Transverse colon (tissue), 4 donors: ENCODE results near the gene DCPS.

Source experiments
- CTCF ChIP-seq, 5 experiments: fragments of 200-600 bp in 3 of 5; fragments of 450-650 bp in 2 of 5; sonication (generic) in 3 of 5; IDR thresholded peaks; 1 replicate in 2 of 5; 2 replicates in 3 of 5; pipeline ENCODE4 v1.5.1; 2016 to 2017; ENCODE audit warnings: antibody characterized with exemption in 5 of 5, inconsistent platforms in 3 of 5, mild to moderate bottlenecking in 2 of 5, moderate library complexity in 1 of 5
- EP300 ChIP-seq: sonication (generic); formaldehyde crosslinking; IDR thresholded peaks from one replicate; pipeline ENCODE4 v1.6.1; 2017; ENCODE audit warnings: antibody characterized with exemption, low read depth
- POLR2AphosphoS5 ChIP-seq, 3 donors: sonication (generic); formaldehyde crosslinking; IDR thresholded peaks; one replicate each; pipeline ENCODE4 v1.6.1; 2016; ENCODE audit warnings: antibody characterized with exemption in 3 of 3

- TF ChIP-seq CTCF (IDR thresholded peaks at IDR 0.05), result no peak
- no peak for TF ChIP-seq EP300
- no peak for TF ChIP-seq POLR2AphosphoS5 (IDR thresholded peaks at IDR 0.05)
Observed at GRCh38 chr11:126305699-126306098, 1.8 kb downstream of the DCPS start.
